Epidermal melanocyte (primary cell): ENCODE results near the gene NTM.

Source experiments
- DNase-seq: peaks from one replicate; pipeline ENCODE4 v3.0.0; 2011; ENCODE audit warnings: low spot score; ENCODE audit not compliant: insufficient read length

The NTM gene

GRCh38 chr11:131857246-131857645, 486.8 kb downstream of the NTM start:
- DNase-seq: no peak

- no peak for DNase-seq
Measured at GRCh38 chr11:131858505-131858904, 488.1 kb downstream of the NTM start.

- no peak for DNase-seq
Measured at GRCh38 chr11:131859538-131860210, 489.3 kb downstream of the NTM start.

- DNase-seq: no peak
Measured at GRCh38 chr11:131864228-131864627, 493.8 kb downstream of the NTM start.

- no peak for DNase-seq
Measured at GRCh38 chr11:131865860-131866259, 495.4 kb downstream of the NTM start.

- DNase-seq: no peak
Measured at GRCh38 chr11:131866535-131867400, 496.4 kb downstream of the NTM start.

GRCh38 chr11:131867457-131868257, 497.2 kb downstream of the NTM start:
- peak; percentile 81 for DNase-seq

GRCh38 chr11:131868629-131869507, 498.5 kb downstream of the NTM start:
- DNase-seq: no peak

GRCh38 chr11:131870305-131870704, 499.9 kb downstream of the NTM start:
- no peak for DNase-seq

GRCh38 chr11:131871006-131871405, 500.6 kb downstream of the NTM start:
- DNase-seq: no peak

- no peak for DNase-seq
Measured at GRCh38 chr11:131874070-131874469, 503.7 kb downstream of the NTM start.

- DNase-seq: no peak
Measured at GRCh38 chr11:131875611-131876010, 505.2 kb downstream of the NTM start.

GRCh38 chr11:131877246-131877942, 507.0 kb downstream of the NTM start:
- DNase-seq: no peak

GRCh38 chr11:131880316-131880715, 509.9 kb downstream of the NTM start:
- no peak for DNase-seq

GRCh38 chr11:131880976-131881375, 510.6 kb downstream of the NTM start:
- DNase-seq: no peak

- no peak for DNase-seq
Measured at GRCh38 chr11:131883332-131883731, 512.9 kb downstream of the NTM start.

- DNase-seq: no peak
Measured at GRCh38 chr11:131884461-131885073, 514.2 kb downstream of the NTM start.

- no peak for DNase-seq
Measured at GRCh38 chr11:131885431-131885830, 515.0 kb downstream of the NTM start.

GRCh38 chr11:131886201-131886600, 515.8 kb downstream of the NTM start:
- DNase-seq: no peak
